ENCODE measurements around the gene PSPH. TPM values are rescaled to one million over a fixed set of nuclear protein-coding genes. Genes with fewer than 3 reads are reported as not detected.
"Not testable (repeated sequence)": the region's sequence is repeated elsewhere in the genome, so short reads cannot be mapped to it uniquely, and the experiment has no call there.

PSPH gene
- total RNA-seq, 2 donors from 2014 or later, result 5.0 to 6.6 TPM

- intact Hi-C loops (cut with DNase I), result no loop called here
- no peak for DNase-seq (ENCODE audit: low spot score)
Observed at GRCh38 chr7:56023500-56023899, 27.7 kb downstream of the PSPH start.

GRCh38 chr7:56019501-56019900 is 31.7 kb downstream of the PSPH start:
- DNase-seq (ENCODE audit: low spot score), result no peak
- intact Hi-C loops (cut with DNase I), result no loop called here

- intact Hi-C loops (cut with DNase I); DNase-seq (ENCODE audit: low spot score): not testable (repeated sequence)
Observed at GRCh38 chr7:56017015-56017414, 34.2 kb downstream of the PSPH start.

GRCh38 chr7:56009695-56010094 is 41.5 kb downstream of the PSPH start:
- intact Hi-C loops (cut with DNase I), result loop anchor here in 1 of 2 donors (2.0 kb wide), 1 partner anchor 55 kb away; the partner anchor contains the start of gene SUMF2

GRCh38 chr7:56007891-56008290 is 43.4 kb downstream of the PSPH start:
- intact Hi-C loops (cut with DNase I), result no loop called here
- no peak for DNase-seq (ENCODE audit: low spot score)

More at GRCh38 chr7:56009695-56010094, 41.5 kb downstream of the PSPH start:
- DNase-seq (ENCODE audit: low spot score), result peak; percentile 15

- peak; percentile 24 for DNase-seq (ENCODE audit: low spot score)
- intact Hi-C loops (cut with DNase I), result no loop called here
Observed at GRCh38 chr7:56007167-56007652, 44.0 kb downstream of the PSPH start.

- intact Hi-C loops (cut with DNase I), result loop anchor here (5.0 kb wide), 2 partner anchors 69 to 74 kb away; no protein-coding TSS in a partner anchor
- DNase-seq (ENCODE audit: low spot score), result no peak
Observed at GRCh38 chr7:56003749-56004148, 47.5 kb downstream of the PSPH start.

GRCh38 chr7:55996856-55997500 is 54.3 kb downstream of the PSPH start:
- intact Hi-C loops (cut with DNase I), result no loop called here
- no peak for DNase-seq (ENCODE audit: low spot score)

- DNase-seq (ENCODE audit: low spot score), result no peak
- intact Hi-C loops (cut with DNase I), result no loop called here
Observed at GRCh38 chr7:55992346-55992745, 58.9 kb downstream of the PSPH start.

GRCh38 chr7:55983537-55983936 is 67.7 kb downstream of the PSPH start:
- no peak for DNase-seq (ENCODE audit: low spot score)
- intact Hi-C loops (cut with DNase I), result loop anchor here in 1 of 2 donors (5.0 kb wide), 1 partner anchor 466 kb away; no protein-coding TSS in a partner anchor

GRCh38 chr7:55980266-55980665 is 71.0 kb downstream of the PSPH start:
- intact Hi-C loops (cut with DNase I), result loop anchor here in 1 of 2 donors (5.0 kb wide), 1 partner anchor 463 kb away; no protein-coding TSS in a partner anchor
- DNase-seq (ENCODE audit: low spot score), result no peak

- intact Hi-C loops (cut with DNase I), result no loop called here
- DNase-seq (ENCODE audit: low spot score), result no peak
Observed at GRCh38 chr7:55977831-55978230, 73.4 kb downstream of the PSPH start.

GRCh38 chr7:55975988-55976633 is 75.1 kb downstream of the PSPH start:
- intact Hi-C loops (cut with DNase I), result no loop called here
- no peak for DNase-seq (ENCODE audit: low spot score)

GRCh38 chr7:55973747-55974250 is 77.4 kb downstream of the PSPH start:
- DNase-seq (ENCODE audit: low spot score), result no peak

GRCh38 chr7:55970978-55971377 is 80.3 kb downstream of the PSPH start:
- DNase-seq (ENCODE audit: low spot score), result no peak
- intact Hi-C loops (cut with DNase I), result no loop called here

More at GRCh38 chr7:55973747-55974250, 77.4 kb downstream of the PSPH start:
- intact Hi-C loops (cut with DNase I), result no loop called here

GRCh38 chr7:55970561-55970960 is 80.7 kb downstream of the PSPH start:
- no peak for DNase-seq (ENCODE audit: low spot score)
- intact Hi-C loops (cut with DNase I), result no loop called here

GRCh38 chr7:55969391-55969790 is 81.9 kb downstream of the PSPH start:
- intact Hi-C loops (cut with DNase I), result loop anchor here in 1 of 2 donors (10.0 kb wide), 1 partner anchor 105 kb away; no protein-coding TSS in a partner anchor
- no peak for DNase-seq (ENCODE audit: low spot score)

- intact Hi-C loops (cut with DNase I), result loop anchor here in 1 of 2 donors (10.0 kb wide), 1 partner anchor 108 kb away; no protein-coding TSS in a partner anchor
Observed at GRCh38 chr7:55966851-55967250, 84.4 kb downstream of the PSPH start.

GRCh38 chr7:55965805-55966421 is 85.3 kb downstream of the PSPH start:
- intact Hi-C loops (cut with DNase I), result loop anchor here in 1 of 2 donors (10.0 kb wide), 1 partner anchor 109 kb away; no protein-coding TSS in a partner anchor
- DNase-seq (ENCODE audit: low spot score), result no peak

More at GRCh38 chr7:55966851-55967250, 84.4 kb downstream of the PSPH start:
- DNase-seq (ENCODE audit: low spot score), result no peak

GRCh38 chr7:55965100-55965470 is 86.2 kb downstream of the PSPH start:
- intact Hi-C loops (cut with DNase I), result loop anchor here in 1 of 2 donors (10.0 kb wide), 1 partner anchor 110 kb away; no protein-coding TSS in a partner anchor
- DNase-seq (ENCODE audit: low spot score), result no peak
